ENCODE data around the gene UNK.

Gene UNK

GRCh38 chr17:75812096-75813013, 27.7 kb downstream of the UNK start:
- no peak overlapping the region for H3K4me3 ChIP-seq (ENCODE audit: insufficient read depth, low read depth, low read length, poor library complexity, severe bottlenecking)

GRCh38 chr17:75813081-75814020, 28.7 kb downstream of the UNK start:
- no peak for DNase-seq
- Histone ChIP-seq H3K36me3 (ENCODE audit: control insufficient read depth, insufficient read depth, low read length) (peaks cover 62% of the 10 kb centered on the region), H3K9me3 (ENCODE audit: control insufficient read depth, low read length) (no peaks in the 10 kb centered on the region), H3K4me1 (ENCODE audit: control insufficient read depth, insufficient read depth, low read length, poor library complexity, severe bottlenecking) (no peaks in the 10 kb centered on the region), H3K27ac (ENCODE audit: insufficient read depth, low read length, poor library complexity, severe bottlenecking) (no peak overlapping the region), H3K4me3 (ENCODE audit: insufficient read depth, low read depth, low read length, poor library complexity, severe bottlenecking) (no peak overlapping the region), H3K27me3 (replicated peaks; ENCODE audit: control insufficient read depth, insufficient read depth, low read length, poor library complexity, severe bottlenecking) (no peaks in the 10 kb centered on the region)

More at GRCh38 chr17:75812096-75813013, 27.7 kb downstream of the UNK start:
- Histone ChIP-seq H3K9me3 (ENCODE audit: control insufficient read depth, low read length) (no peaks in the 10 kb centered on the region), H3K27ac (ENCODE audit: insufficient read depth, low read length, poor library complexity, severe bottlenecking) (no peak overlapping the region), H3K4me1 (ENCODE audit: control insufficient read depth, insufficient read depth, low read length, poor library complexity, severe bottlenecking) (no peaks in the 10 kb centered on the region), H3K27me3 (replicated peaks; ENCODE audit: control insufficient read depth, insufficient read depth, low read length, poor library complexity, severe bottlenecking) (no peaks in the 10 kb centered on the region), H3K36me3 (ENCODE audit: control insufficient read depth, insufficient read depth, low read length) (peaks cover 52% of the 10 kb centered on the region)
- no peak for DNase-seq

GRCh38 chr17:75814021-75814395, 29.4 kb downstream of the UNK start:
- Histone ChIP-seq H3K4me3 (ENCODE audit: insufficient read depth, low read depth, low read length, poor library complexity, severe bottlenecking) (no peak overlapping the region), H3K4me1 (ENCODE audit: control insufficient read depth, insufficient read depth, low read length, poor library complexity, severe bottlenecking) (no peaks in the 10 kb centered on the region), H3K36me3 (ENCODE audit: control insufficient read depth, insufficient read depth, low read length) (peaks cover 68% of the 10 kb centered on the region), H3K27ac (ENCODE audit: insufficient read depth, low read length, poor library complexity, severe bottlenecking) (no peak overlapping the region), H3K9me3 (ENCODE audit: control insufficient read depth, low read length) (no peaks in the 10 kb centered on the region), H3K27me3 (replicated peaks; ENCODE audit: control insufficient read depth, insufficient read depth, low read length, poor library complexity, severe bottlenecking) (no peaks in the 10 kb centered on the region)
- DNase-seq, result no peak

- Histone ChIP-seq H3K9me3 (ENCODE audit: control insufficient read depth, low read length) (no peaks in the 10 kb centered on the region), H3K36me3 (ENCODE audit: control insufficient read depth, insufficient read depth, low read length) (peaks cover 70% of the 10 kb centered on the region), H3K4me3 (ENCODE audit: insufficient read depth, low read depth, low read length, poor library complexity, severe bottlenecking) (no peak overlapping the region), H3K27ac (ENCODE audit: insufficient read depth, low read length, poor library complexity, severe bottlenecking) (no peak overlapping the region), H3K4me1 (ENCODE audit: control insufficient read depth, insufficient read depth, low read length, poor library complexity, severe bottlenecking) (no peaks in the 10 kb centered on the region), H3K27me3 (replicated peaks; ENCODE audit: control insufficient read depth, insufficient read depth, low read length, poor library complexity, severe bottlenecking) (no peaks in the 10 kb centered on the region)
- DNase-seq, result no peak
These were observed 30.3 kb downstream of the UNK start for GRCh38 chr17:75814900-75815373.

GRCh38 chr17:75815399-75815798, 30.8 kb downstream of the UNK start:
- no peaks in the 10 kb centered on the region for H3K27me3 ChIP-seq (replicated peaks; ENCODE audit: control insufficient read depth, insufficient read depth, low read length, poor library complexity, severe bottlenecking)
- H3K4me3 ChIP-seq (ENCODE audit: insufficient read depth, low read depth, low read length, poor library complexity, severe bottlenecking), result no peak overlapping the region
- H3K27ac ChIP-seq (ENCODE audit: insufficient read depth, low read length, poor library complexity, severe bottlenecking), result no peak overlapping the region
- H3K9me3 ChIP-seq (ENCODE audit: control insufficient read depth, low read length), result no peaks in the 10 kb centered on the region
- H3K36me3 ChIP-seq (ENCODE audit: control insufficient read depth, insufficient read depth, low read length), result peaks cover 72% of the 10 kb centered on the region
- no peaks in the 10 kb centered on the region for H3K4me1 ChIP-seq (ENCODE audit: control insufficient read depth, insufficient read depth, low read length, poor library complexity, severe bottlenecking)
- no peak for DNase-seq

GRCh38 chr17:75816693-75817092, 32.1 kb downstream of the UNK start:
- H3K36me3 ChIP-seq (ENCODE audit: control insufficient read depth, insufficient read depth, low read length), result peaks cover 71% of the 10 kb centered on the region
- H3K4me1 ChIP-seq (ENCODE audit: control insufficient read depth, insufficient read depth, low read length, poor library complexity, severe bottlenecking), result peaks cover 6% of the 10 kb centered on the region
- no peak for DNase-seq
- H3K9me3 ChIP-seq (ENCODE audit: control insufficient read depth, low read length), result no peaks in the 10 kb centered on the region
- H3K4me3 ChIP-seq (ENCODE audit: insufficient read depth, low read depth, low read length, poor library complexity, severe bottlenecking), result no peak overlapping the region
- no peak overlapping the region for H3K27ac ChIP-seq (ENCODE audit: insufficient read depth, low read length, poor library complexity, severe bottlenecking)
- H3K27me3 ChIP-seq (replicated peaks; ENCODE audit: control insufficient read depth, insufficient read depth, low read length, poor library complexity, severe bottlenecking), result no peaks in the 10 kb centered on the region

GRCh38 chr17:75817571-75817970, 33.0 kb downstream of the UNK start:
- Histone ChIP-seq H3K27ac (ENCODE audit: insufficient read depth, low read length, poor library complexity, severe bottlenecking) (no peak overlapping the region), H3K4me1 (ENCODE audit: control insufficient read depth, insufficient read depth, low read length, poor library complexity, severe bottlenecking) (peaks cover 14% of the 10 kb centered on the region), H3K4me3 (ENCODE audit: insufficient read depth, low read depth, low read length, poor library complexity, severe bottlenecking) (no peak overlapping the region), H3K27me3 (replicated peaks; ENCODE audit: control insufficient read depth, insufficient read depth, low read length, poor library complexity, severe bottlenecking) (no peaks in the 10 kb centered on the region), H3K9me3 (ENCODE audit: control insufficient read depth, low read length) (no peaks in the 10 kb centered on the region), H3K36me3 (ENCODE audit: control insufficient read depth, insufficient read depth, low read length) (peaks cover 67% of the 10 kb centered on the region)
- no peak for DNase-seq

- no peaks in the 10 kb centered on the region for H3K9me3 ChIP-seq (ENCODE audit: control insufficient read depth, low read length)
- H3K4me1 ChIP-seq (ENCODE audit: control insufficient read depth, insufficient read depth, low read length, poor library complexity, severe bottlenecking), result peaks cover 16% of the 10 kb centered on the region
- no peaks in the 10 kb centered on the region for H3K27me3 ChIP-seq (replicated peaks; ENCODE audit: control insufficient read depth, insufficient read depth, low read length, poor library complexity, severe bottlenecking)
- H3K4me3 ChIP-seq (ENCODE audit: insufficient read depth, low read depth, low read length, poor library complexity, severe bottlenecking), result no peak overlapping the region
- DNase-seq, result no peak
- H3K27ac ChIP-seq (ENCODE audit: insufficient read depth, low read length, poor library complexity, severe bottlenecking), result no peak overlapping the region
- peaks cover 59% of the 10 kb centered on the region for H3K36me3 ChIP-seq (ENCODE audit: control insufficient read depth, insufficient read depth, low read length)
These were observed 33.8 kb downstream of the UNK start for GRCh38 chr17:75818326-75818885.

- no peak overlapping the region for H3K4me3 ChIP-seq (ENCODE audit: insufficient read depth, low read depth, low read length, poor library complexity, severe bottlenecking)
- H3K27me3 ChIP-seq (replicated peaks; ENCODE audit: control insufficient read depth, insufficient read depth, low read length, poor library complexity, severe bottlenecking), result no peaks in the 10 kb centered on the region
- H3K4me1 ChIP-seq (ENCODE audit: control insufficient read depth, insufficient read depth, low read length, poor library complexity, severe bottlenecking), result peaks cover 16% of the 10 kb centered on the region
- DNase-seq, result no peak
- H3K36me3 ChIP-seq (ENCODE audit: control insufficient read depth, insufficient read depth, low read length), result peaks cover 59% of the 10 kb centered on the region
- no peak overlapping the region for H3K27ac ChIP-seq (ENCODE audit: insufficient read depth, low read length, poor library complexity, severe bottlenecking)
- no peaks in the 10 kb centered on the region for H3K9me3 ChIP-seq (ENCODE audit: control insufficient read depth, low read length)
These were observed 34.5 kb downstream of the UNK start for GRCh38 chr17:75819116-75819515.

Data from effector memory CD4-positive, alpha-beta T cell (primary cell).